ELF-1 (cell line): ENCODE measurements around the gene ARL14EP.

Experiments used
- DNase-seq: peaks from one replicate; pipeline ENCODE4 v3.0.0-alpha.2; 2016; ENCODE audit warnings: low read depth, low spot score

The ARL14EP gene

DNA sequence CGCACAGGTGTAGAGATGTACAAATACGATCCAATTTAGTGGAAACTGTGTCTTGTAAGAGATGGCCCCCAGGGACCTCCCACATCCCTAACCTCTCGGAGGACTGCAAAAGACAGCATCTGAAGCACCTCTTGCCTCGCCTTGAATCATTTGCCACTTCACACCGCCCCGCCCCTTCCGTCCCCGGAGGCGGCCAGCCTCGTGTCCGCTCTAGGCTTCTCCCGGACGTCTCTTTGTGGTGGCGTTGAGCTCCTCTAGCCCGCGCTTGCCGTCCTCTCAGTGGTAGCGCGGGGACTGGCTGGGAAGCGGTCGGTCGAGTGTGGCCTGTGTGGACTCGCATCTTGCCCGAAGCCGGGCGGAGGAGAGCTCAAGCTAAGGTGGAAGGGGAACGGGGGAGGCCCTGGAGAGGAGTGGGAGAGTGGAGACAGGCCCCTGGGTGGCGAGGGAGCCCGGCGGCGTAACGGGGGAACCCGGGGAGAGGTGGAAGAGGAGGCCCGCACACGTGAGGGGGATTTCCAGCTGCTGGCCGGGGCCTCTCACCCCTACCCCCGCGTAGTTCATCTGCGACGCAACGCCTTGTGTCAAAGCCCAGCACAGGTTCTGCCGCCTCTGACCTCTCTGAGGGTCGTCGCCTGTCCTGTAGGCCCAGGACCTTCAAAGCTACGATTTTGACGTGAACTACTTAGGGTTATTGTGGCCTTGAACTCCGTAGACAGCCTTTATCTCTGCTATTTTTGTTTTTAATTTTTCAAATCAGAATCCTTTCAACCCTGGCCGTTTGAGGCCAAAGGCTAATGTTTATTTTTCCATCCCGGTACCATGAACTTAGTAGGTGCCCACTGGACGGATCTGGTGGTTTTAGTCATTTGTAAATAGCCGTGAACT lies at the start of gene ARL14EP:
TSS of gene ARL14EP (plus strand) at position 279 of the 885 bp plus-strand sequence. CDS start 7,845 bp downstream, outside the sequence.
- peak; percentile 98 for DNase-seq

DNA sequence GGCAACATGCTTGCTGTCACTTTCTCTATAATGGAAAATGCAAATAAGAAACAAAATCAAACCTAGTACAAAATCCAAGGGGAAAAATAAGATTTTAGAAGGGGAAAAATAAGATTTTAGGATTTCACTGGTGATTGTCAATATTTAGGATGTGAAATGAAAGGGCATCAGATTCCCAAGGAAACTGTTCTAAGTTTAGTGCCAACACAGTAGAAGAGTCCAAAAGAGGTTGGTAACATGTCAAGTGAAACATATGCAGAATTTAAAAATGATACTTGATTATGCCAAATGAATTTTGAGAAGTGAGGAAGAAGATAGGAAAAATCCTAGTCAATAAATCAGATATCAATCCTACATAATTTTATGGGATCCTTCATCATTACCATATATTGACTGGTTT lies 45.7 kb upstream of the ARL14EP start:
- DNase-seq = no peak

GRCh38 chr11:30279796-30280195 lies 43.1 kb upstream of the ARL14EP start:
- no peak for DNase-seq

GRCh38 chr11:30281476-30282288 lies 41.2 kb upstream of the ARL14EP start:
- no peak for DNase-seq

- no peak for DNase-seq
Observed at GRCh38 chr11:30282289-30282631, 40.6 kb upstream of the ARL14EP start.

GRCh38 chr11:30284836-30285235 lies 38.1 kb upstream of the ARL14EP start:
- no peak for DNase-seq

DNA sequence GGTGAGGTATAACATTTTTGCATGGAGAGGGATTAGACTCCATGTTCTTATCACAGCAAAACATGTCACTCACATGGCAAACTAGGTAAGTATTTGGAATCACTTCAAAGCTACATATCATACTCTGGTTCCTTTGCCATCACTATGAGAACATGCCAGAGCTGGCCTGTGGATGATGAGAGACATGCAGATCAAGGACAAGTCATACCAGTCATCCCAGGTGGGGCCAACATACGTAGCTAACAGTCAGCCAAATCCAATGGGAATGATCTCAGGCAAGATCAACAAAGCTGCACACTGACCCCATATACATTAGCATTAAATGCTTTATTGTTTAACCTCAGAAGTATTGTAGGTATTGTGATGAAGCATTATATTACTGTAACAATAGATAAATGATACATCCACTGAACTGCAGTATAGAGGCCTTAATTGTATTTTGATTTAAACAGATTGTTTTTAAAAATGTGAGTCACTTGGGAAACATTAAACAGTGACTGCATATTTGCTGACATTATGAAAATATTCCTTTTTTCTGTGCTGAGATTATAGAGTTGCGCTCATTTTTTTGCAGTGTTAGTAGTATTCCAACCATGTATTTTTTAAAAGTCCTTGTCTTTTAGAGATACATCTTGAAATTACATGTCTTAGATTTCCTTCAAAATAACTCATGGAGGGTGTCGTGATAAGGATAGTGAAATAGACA lies 37.3 kb upstream of the ARL14EP start:
- DNase-seq = no peak

DNA sequence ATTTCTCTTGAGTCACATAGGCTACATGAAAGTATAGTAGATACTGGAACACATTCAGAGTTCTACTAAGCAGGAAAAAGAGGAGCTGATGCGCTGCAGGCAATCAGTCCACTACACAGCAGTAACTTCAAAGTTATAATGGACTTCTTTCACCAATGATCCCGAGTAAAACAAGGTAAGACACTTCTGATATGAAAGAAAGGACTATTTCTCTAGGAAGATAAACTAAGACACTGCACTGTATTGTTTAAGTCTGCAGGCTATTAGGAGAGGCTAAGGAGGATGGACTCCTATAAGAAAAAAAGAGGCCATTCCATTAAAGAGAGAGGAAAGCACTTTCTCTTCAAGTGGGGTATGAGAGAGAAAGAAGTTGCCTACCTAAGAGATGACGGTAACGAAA lies 31.6 kb upstream of the ARL14EP start:
- no peak for DNase-seq

DNA sequence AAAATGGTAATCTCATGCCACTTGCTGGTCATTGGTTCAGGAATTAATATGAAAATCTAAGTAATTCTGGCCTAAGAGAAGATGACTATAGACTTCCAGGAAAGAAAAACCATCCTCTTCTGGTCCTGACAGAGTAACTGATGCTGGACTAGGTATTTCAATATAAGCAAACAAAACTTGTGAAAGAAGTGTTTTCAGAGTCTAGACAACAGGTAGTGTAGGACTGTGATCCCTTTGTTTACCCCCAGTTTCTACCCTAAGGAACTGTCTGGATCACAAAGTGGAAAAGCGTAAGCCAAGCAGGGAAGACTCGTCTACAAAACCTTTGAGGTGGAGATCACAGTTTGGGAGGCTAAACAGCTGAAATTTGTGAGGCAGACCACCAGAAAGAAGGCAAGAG lies 30.4 kb upstream of the ARL14EP start:
- no peak for DNase-seq

DNA sequence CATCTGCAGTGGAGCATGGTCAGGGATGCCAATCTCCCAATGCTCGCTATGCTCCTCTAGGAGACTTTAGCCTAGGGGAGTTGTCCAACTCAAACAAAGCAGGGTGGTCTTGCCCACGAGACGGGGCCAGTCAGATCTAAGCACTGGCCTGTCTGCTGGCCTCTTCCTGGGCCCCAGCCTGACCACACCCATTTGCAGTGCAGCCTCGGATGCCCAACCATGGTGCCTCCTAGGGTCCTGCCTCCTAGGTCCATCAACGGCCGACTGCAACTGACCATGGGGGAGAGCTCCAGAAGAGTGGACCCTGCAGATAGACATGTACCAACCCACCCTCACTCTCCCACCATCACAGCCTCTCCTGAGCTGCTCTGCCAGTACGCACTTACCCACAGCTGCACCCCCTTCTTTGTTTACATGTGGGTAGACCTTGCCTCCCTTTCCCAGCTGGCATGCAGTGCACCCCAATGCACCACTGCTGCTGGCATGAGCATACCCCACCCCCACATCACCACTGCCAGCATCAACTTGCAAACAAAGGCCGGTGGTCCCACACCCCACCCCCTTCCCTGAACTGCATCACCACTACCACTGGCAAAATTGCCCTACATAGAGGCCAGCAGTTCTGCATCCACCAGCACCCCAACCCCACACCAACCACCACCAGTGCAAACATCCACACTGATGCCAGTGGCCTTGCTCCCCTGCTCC lies 27.6 kb upstream of the ARL14EP start:
- DNase-seq = no peak

- DNase-seq = no peak
Observed at GRCh38 chr11:30304620-30305019, 18.3 kb upstream of the ARL14EP start.

DNA sequence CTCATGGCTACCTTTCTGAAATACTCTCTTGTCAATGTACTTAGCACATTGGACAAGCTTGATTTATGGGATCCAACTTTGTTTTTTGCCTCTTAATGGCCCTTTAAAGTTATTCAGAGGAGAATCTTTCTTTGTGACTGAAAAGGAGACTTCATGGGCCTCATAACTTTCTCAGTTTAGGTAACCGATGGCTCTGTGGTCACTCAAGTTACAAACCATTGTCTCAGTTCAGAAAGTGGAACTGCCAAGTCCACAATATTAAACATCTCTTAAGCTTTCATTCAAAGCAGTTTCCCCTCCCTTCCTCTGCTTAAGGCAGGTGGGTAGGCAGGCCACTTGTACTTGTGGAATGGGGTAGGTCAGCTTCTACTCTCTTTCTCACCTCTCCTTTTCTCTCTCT lies 12.3 kb upstream of the ARL14EP start:
- DNase-seq = no peak

DNA sequence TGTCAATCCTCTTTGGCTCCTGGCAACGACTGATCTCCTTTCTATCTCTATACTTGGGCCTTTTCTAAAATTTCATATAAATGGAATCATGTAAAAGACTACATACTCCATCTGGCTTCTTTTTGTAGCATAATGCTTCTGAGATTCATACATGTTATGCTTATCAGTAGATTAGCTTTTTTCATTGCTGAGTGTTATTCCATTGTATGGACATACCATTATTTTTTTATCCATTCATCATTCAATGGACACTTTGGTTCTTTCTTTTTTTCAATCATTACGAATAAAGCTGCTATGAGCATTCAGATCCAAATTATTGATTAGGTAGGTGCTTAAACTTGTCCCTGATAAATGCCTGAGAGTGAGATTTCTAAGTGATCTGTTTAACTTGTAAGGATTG lies 11.7 kb upstream of the ARL14EP start:
- DNase-seq = no peak

DNA sequence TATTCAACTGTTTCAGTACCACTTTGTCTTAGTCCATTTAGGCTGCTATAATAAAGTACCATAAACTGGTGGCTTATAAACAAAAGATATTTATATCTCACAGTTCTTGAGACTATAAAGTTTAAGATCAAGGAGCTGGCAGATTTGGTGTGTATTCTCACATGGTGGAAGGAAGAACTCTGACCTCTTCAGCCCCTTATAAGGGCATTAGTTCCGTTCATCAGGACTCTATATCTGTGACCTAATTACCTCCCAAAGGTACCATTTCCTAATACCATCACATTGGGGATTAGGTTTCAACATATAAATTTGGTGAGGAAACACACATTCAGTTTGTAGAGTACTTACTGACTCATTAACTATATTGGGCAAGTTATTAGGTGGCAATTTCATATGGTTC lies 10.7 kb upstream of the ARL14EP start:
- no peak for DNase-seq

DNA sequence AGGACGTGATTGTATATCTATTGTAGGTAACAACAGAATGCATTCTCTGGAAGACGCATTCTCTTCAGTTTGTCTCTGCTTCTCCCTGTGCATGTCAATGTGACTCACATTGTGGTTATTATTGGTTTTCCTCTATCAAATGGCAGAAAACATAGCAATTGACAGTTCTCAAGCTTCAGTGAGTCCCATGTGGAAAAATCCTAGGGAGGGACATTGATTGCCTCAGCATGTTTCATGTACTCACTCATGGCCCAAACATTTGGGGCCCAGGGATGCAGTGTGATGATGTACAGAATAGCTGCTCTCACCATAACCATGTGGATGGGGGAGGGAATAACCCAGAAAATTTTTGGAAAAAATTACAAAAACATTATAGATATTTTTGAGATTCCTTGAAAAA lies 9.3 kb upstream of the ARL14EP start:
- DNase-seq = no peak

DNA sequence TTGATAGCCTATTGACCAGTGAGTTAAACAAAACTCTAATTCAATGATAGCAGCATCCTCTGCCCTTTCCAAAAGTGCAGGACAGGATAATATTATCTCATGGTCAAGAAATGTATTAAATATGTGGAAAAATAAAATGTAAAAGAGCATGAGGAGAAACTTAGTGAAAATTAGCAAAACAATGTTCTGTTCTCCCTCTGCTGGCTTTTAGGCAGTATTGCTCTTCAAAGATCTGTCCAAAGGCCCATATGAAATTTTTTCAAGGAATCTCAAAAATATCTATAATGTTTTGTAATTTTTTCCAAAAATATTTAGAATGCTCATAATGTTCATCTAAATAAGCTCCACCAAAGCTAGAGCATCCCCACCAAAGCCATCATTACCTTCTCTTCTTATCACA lies 8.3 kb upstream of the ARL14EP start:
- DNase-seq = no peak

GRCh38 chr11:30316237-30316636 lies 6.7 kb upstream of the ARL14EP start:
- DNase-seq = no peak

DNA sequence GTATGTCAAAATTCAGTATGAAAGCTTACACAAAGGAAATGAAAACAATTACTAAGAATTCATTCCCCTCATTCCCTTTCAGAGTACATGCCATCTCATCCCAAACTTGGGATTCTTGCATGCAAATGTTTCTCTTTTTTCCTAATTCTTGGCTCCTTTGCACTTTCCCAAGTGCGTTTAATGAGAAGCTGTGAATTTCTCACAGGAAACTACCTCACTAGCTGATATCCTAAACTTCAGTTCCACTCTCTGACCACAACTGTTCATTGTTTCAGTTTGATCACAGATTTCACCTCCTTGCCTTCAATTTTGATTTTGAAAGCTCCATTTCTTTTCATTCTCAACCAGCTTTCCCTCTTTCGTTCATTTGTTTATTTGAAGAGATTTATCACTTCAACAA lies 5.9 kb upstream of the ARL14EP start:
- DNase-seq = no peak

GRCh38 chr11:30321321-30321720 lies 1.6 kb upstream of the ARL14EP start:
- DNase-seq = no peak

- no peak for DNase-seq
Observed at GRCh38 chr11:30322191-30322590, 713 bp upstream of the ARL14EP start.

DNA sequence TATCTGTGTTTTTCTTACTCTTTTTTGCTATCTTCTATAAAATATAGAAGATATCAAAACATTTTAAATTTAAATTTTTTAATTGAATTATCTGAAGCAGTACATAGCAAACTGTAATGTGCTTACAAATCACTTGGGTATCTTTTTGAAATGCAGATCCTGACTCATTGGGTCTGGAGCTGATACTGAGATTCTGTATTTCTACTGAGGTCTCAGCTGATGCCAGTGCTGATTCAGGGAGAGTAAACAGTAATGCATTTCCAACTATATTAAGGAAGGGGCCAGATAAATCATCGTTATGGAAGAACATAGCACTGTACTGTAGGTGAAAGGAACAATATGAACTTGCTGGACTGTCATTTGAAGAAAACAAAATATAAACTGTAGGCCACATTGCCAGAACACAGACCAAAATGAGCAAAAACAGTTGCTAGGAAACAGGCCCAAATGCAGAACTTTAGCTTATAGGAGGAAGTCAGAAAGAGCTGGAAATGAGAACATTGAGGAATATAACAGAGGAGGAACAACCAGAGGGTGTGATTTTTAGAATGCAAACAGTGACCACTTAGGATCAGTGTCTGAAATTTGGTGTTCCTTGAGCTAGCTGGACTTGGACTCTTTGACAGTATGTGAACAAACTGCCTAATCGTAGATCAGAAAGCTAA lies 3.3 kb downstream of the ARL14EP start:
- DNase-seq = no peak
